Astrocyte (in vitro differentiated cells and primary cell): Measurements from ENCODE around the gene ENTR1. TPM values are rescaled to one million over a fixed set of nuclear protein-coding genes. Genes with fewer than 3 reads are reported as not detected.
"Not testable (repeated sequence)": the region's sequence is repeated elsewhere in the genome, so short reads cannot be mapped to it uniquely, and the experiment has no call there.

Source experiments
- DNase-seq: peaks from one replicate; pipeline ENCODE4 v3.0.0-alpha.2; 2010; ENCODE audit warnings: low read depth
- FAIRE-seq: peaks from 2 replicates; lab custom pipeline; 2011; peaks lifted over from hg19 to GRCh38; lab: Jason Lieb, UNC
- H2AFZ ChIP-seq: 2 replicates; pipeline ENCODE4 v1.6.0; 2012; ENCODE audit warnings: low read depth, low read length, inconsistent platforms
- H3K27ac ChIP-seq: 2 replicates; pipeline ENCODE4 v1.5.1; 2011; ENCODE audit warnings: low read depth, low read length, inconsistent platforms
- H3K27me3 ChIP-seq: 2 replicates; pipeline ENCODE4 v1.6.0; 2011; ENCODE audit warnings: low read length, inconsistent platforms; ENCODE audit not compliant: insufficient read depth
- H3K36me3 ChIP-seq: 2 replicates; pipeline ENCODE4 v1.5.1; 2011; ENCODE audit warnings: low read length, inconsistent platforms; ENCODE audit not compliant: insufficient read depth
- H3K4me1 ChIP-seq: 2 replicates; pipeline ENCODE4 v1.5.1; 2011; ENCODE audit warnings: low read length, inconsistent platforms; ENCODE audit not compliant: insufficient read depth
- H3K4me2 ChIP-seq: 2 replicates; pipeline ENCODE4 v1.6.0; 2012; ENCODE audit warnings: low read length, inconsistent platforms
- H3K4me3 ChIP-seq: 2 replicates; pipeline ENCODE4 v1.5.1; 2011; ENCODE audit warnings: low read depth, mild to moderate bottlenecking, low read length, inconsistent platforms; ENCODE audit not compliant: insufficient read depth
- H3K79me2 ChIP-seq: 2 replicates; pipeline ENCODE4 v1.6.0; 2012; ENCODE audit warnings: mild to moderate bottlenecking, low read length, inconsistent platforms; ENCODE audit not compliant: insufficient read depth
- H3K9ac ChIP-seq: 2 replicates; pipeline ENCODE4 v1.6.0; 2012; ENCODE audit warnings: mild to moderate bottlenecking, low read length, inconsistent platforms
- H3K9me3 ChIP-seq: 2 replicates; pipeline ENCODE4 v1.5.1; 2012; ENCODE audit warnings: low read depth, mild to moderate bottlenecking, low read length, inconsistent platforms; ENCODE audit not compliant: insufficient read depth
- H4K20me1 ChIP-seq: 2 replicates; pipeline ENCODE4 v1.6.0; 2012; ENCODE audit warnings: low read length, inconsistent platforms; ENCODE audit not compliant: insufficient read depth
- H3K27ac Mint-ChIP-seq: one replicate; pipeline ENCODE4 v1.8.0; 2021; ENCODE audit warnings: mild to moderate bottlenecking, mixed read lengths; ENCODE audit not compliant: unreplicated experiment
- H3K27me3 Mint-ChIP-seq: one replicate; pipeline ENCODE4 v1.8.0; 2021; ENCODE audit warnings: low read depth, mixed read lengths; ENCODE audit not compliant: unreplicated experiment
- H3K36me3 Mint-ChIP-seq: one replicate; pipeline ENCODE4 v1.8.0; 2021; ENCODE audit warnings: low read depth, mixed read lengths; ENCODE audit not compliant: unreplicated experiment
- H3K4me1 Mint-ChIP-seq: one replicate; pipeline ENCODE4 v1.8.0; 2021; ENCODE audit warnings: low read depth, mixed read lengths; ENCODE audit not compliant: unreplicated experiment
- H3K4me3 Mint-ChIP-seq: one replicate; pipeline ENCODE4 v1.8.0; 2021; ENCODE audit warnings: mild to moderate bottlenecking, moderate library complexity, mixed read lengths; ENCODE audit not compliant: unreplicated experiment
- H3K9me3 Mint-ChIP-seq: one replicate; pipeline ENCODE4 v1.8.0; 2021; ENCODE audit warnings: mild to moderate bottlenecking, mixed read lengths; ENCODE audit not compliant: unreplicated experiment
- CTCF ChIP-seq: IDR thresholded peaks from 2 replicates; pipeline ENCODE4 v1.5.1; 2011; ENCODE audit warnings: low read depth, mild to moderate bottlenecking, inconsistent platforms, low read length, moderate library complexity; ENCODE audit not compliant: insufficient read depth
- EZH2 ChIP-seq: IDR thresholded peaks from 2 replicates; pipeline ENCODE4 v1.6.1; 2012; ENCODE audit warnings: mild to moderate bottlenecking, low read length, inconsistent platforms; ENCODE audit not compliant: insufficient read depth
- total RNA-seq: library from RNA; stranded (reverse); gene quantifications from 2 replicates; pipeline ENCODE4 v1.2.1, GENCODE V29; 2021

The ENTR1 gene
- total RNA-seq, 1 donor from 2014 or later: 71.7 TPM

DNA sequence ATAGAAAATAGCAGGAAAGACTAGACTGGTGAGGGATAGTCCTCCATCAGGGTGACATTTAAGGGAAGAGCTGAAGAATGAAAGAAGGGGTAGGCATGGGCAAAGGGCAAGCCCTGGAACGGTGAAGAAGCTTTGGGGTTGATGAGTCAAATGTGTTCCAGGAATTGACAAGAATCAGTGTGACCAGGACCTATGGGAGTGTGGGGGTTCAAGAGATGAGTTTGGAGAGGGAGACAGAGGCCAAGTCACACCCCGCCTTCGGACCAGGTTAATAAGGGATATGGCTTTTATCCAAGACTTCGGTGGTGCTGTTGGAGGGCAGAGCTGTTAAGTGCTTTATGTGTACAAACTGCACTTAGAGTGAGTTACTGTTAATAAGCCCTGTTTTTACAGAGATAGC is 964 bp upstream of the ENTR1 start:
- H3K27me3 Mint-ChIP-seq: no peaks in the 10 kb centered on the region
- Histone ChIP-seq H3K27me3 (no peaks in the 10 kb centered on the region), H4K20me1 (peaks cover 63% of the 10 kb centered on the region), H3K9me3 (no peaks in the 10 kb centered on the region), H3K36me3 (peaks cover 24% of the 10 kb centered on the region), H2AFZ (no peak overlapping the region), H3K4me1 (peaks cover 16% of the 10 kb centered on the region), H3K4me3 (peak overlapping the region; percentile 91), H3K79me2 (peaks cover 88% of the 10 kb centered on the region), H3K4me2 (peak overlapping the region; percentile 97), H3K27ac (peak overlapping the region; percentile 89), H3K9ac (peak overlapping the region; percentile 99)
- H3K9me3 Mint-ChIP-seq: peaks cover 2% of the 10 kb centered on the region
- peak overlapping the region; percentile 99 for H3K4me3 Mint-ChIP-seq
- peak overlapping the region; percentile 97 for H3K27ac Mint-ChIP-seq
- TF ChIP-seq EZH2 (no peak), CTCF (no peak)
- no peak for FAIRE-seq
- H3K36me3 Mint-ChIP-seq: peaks cover 18% of the 10 kb centered on the region
- DNase-seq: no peak
- H3K4me1 Mint-ChIP-seq: peaks cover 32% of the 10 kb centered on the region

- no peaks in the 10 kb centered on the region for H3K27me3 ChIP-seq
- Mint-ChIP-seq H3K4me1 (peaks cover 32% of the 10 kb centered on the region), H3K27me3 (no peaks in the 10 kb centered on the region), H3K27ac (peak overlapping the region; percentile 91), H3K36me3 (peaks cover 15% of the 10 kb centered on the region), H3K4me3 (peak overlapping the region; percentile 92), H3K9me3 (peaks cover 2% of the 10 kb centered on the region)
- H3K79me2 ChIP-seq: peaks cover 76% of the 10 kb centered on the region
- H3K4me1 ChIP-seq: peaks cover 16% of the 10 kb centered on the region
- H3K27ac ChIP-seq: peak overlapping the region; percentile 78
- peak overlapping the region; percentile 95 for H3K4me2 ChIP-seq
- peaks cover 14% of the 10 kb centered on the region for H3K36me3 ChIP-seq
- H4K20me1 ChIP-seq: peaks cover 61% of the 10 kb centered on the region
- no peak for TF ChIP-seq CTCF
- TF ChIP-seq EZH2: no peak
- DNase-seq: peak; percentile 20
- peak overlapping the region; percentile 75 for H2AFZ ChIP-seq
- peak overlapping the region; percentile 85 for H3K9ac ChIP-seq
- H3K4me3 ChIP-seq: peak overlapping the region; percentile 82
- no peaks in the 10 kb centered on the region for H3K9me3 ChIP-seq
- FAIRE-seq: no peak
Observed at GRCh38 chr9:136409557-136410455, 608 bp downstream of the ENTR1 start.

- peaks cover 57% of the 10 kb centered on the region for H3K79me2 ChIP-seq
- peaks cover 4% of the 10 kb centered on the region for H3K36me3 ChIP-seq
- H3K9me3 ChIP-seq: no peaks in the 10 kb centered on the region
- no peaks in the 10 kb centered on the region for H3K27me3 ChIP-seq
- H4K20me1 ChIP-seq: peaks cover 48% of the 10 kb centered on the region
- no peak overlapping the region for H3K9ac ChIP-seq
- no peak overlapping the region for H3K27ac ChIP-seq
- TF ChIP-seq CTCF (no peak), EZH2 (no peak)
- peaks cover 28% of the 10 kb centered on the region for H3K4me1 Mint-ChIP-seq
- FAIRE-seq (no peak), DNase-seq (no peak)
- H3K4me1 ChIP-seq: peaks cover 16% of the 10 kb centered on the region
- no peaks in the 10 kb centered on the region for H3K27me3 Mint-ChIP-seq
- no peak overlapping the region for H3K4me3 ChIP-seq
- peak overlapping the region; percentile 35 for H3K4me3 Mint-ChIP-seq
- no peak overlapping the region for H3K27ac Mint-ChIP-seq
- H3K4me2 ChIP-seq: no peak overlapping the region
- peaks cover 2% of the 10 kb centered on the region for H3K9me3 Mint-ChIP-seq
- no peak overlapping the region for H2AFZ ChIP-seq
- peaks cover 7% of the 10 kb centered on the region for H3K36me3 Mint-ChIP-seq
Observed at GRCh38 chr9:136407911-136408310, 2.5 kb downstream of the ENTR1 start.

DNA sequence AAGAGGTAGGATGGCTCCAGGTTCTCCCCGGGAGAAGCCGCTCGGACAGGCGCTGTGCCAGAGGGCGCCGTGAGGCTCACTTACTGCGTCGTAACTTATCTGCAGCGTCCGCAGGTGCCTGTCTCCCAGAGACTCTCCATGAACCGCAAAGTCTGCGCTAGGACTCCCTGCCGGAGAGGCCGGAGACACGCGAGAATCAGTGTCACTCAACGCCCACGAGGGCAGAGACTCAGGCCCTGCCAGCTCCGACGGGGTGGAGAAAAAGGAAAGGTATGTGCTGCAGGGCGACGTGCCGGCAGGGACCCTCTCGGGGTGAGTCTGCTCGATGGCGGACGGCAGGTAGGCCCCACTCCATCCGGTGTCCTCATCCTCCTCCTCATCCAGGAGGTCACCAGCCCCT is 3.4 kb downstream of the ENTR1 start:
- H2AFZ ChIP-seq, H3K9me3 ChIP-seq, H3K9ac ChIP-seq, H3K27me3 ChIP-seq, H3K27me3 Mint-ChIP-seq, FAIRE-seq, H3K27ac ChIP-seq, H3K27ac Mint-ChIP-seq, H3K36me3 ChIP-seq, DNase-seq, H3K4me3 ChIP-seq, H3K4me2 ChIP-seq, H3K9me3 Mint-ChIP-seq: not testable (repeated sequence)
- Mint-ChIP-seq H3K36me3 (peaks cover 10% of the 10 kb centered on the region), H3K4me1 (peaks cover 25% of the 10 kb centered on the region), H3K4me3 (peak overlapping the region; percentile 57)
- H3K4me1 ChIP-seq: peaks cover 16% of the 10 kb centered on the region
- H3K79me2 ChIP-seq: peaks cover 48% of the 10 kb centered on the region
- peaks cover 41% of the 10 kb centered on the region for H4K20me1 ChIP-seq
